Measurements from ENCODE around the gene SLC51B. TPM values are rescaled to one million over a fixed set of nuclear protein-coding genes. Genes with fewer than 3 reads are reported as not detected.
"Not testable (repeated sequence)": the region's sequence is repeated elsewhere in the genome, so short reads cannot be mapped to it uniquely, and the experiment has no call there.

SLC51B gene
- total RNA-seq, 2 experiments from 2014 or later: not detected

GRCh38 chr15:65028921-65029735, 16.1 kb upstream of the SLC51B start, which contains the start of gene MTFMT:
TSS of gene MTFMT (minus strand) at chr15:65029639. CDS start at chr15:65029613, 26 bp downstream.
- Mint-ChIP-seq H3K9me3 (no peaks in the 10 kb centered on the region), H3K36me3 (ENCODE audit: low read depth) (peaks cover 21% of the 10 kb centered on the region), H3K27me3 (peaks cover 17% of the 10 kb centered on the region), H3K4me1 (peaks cover 18% of the 10 kb centered on the region), H3K27ac (peak within 1 kb of the TSS; percentile 83), H3K4me3 (peak within 1 kb of the TSS; percentile 84)
- peak; percentile 94 for DNase-seq
- POLR2A ChIA-PET: no interaction called here
- CTCF ChIA-PET: no interaction called here

- no peak overlapping the region for H3K27ac Mint-ChIP-seq
- DNase-seq: no peak
- ChIA-PET POLR2A (interaction anchor here (0.6 kb wide), 1 partner anchor 136 kb away, joined by 3 read pairs; no protein-coding TSS in a partner anchor), CTCF (interaction anchor here (0.9 kb wide), 1 partner anchor 11 kb away, joined by 4 read pairs; no protein-coding TSS in a partner anchor)
- H3K36me3 Mint-ChIP-seq (ENCODE audit: low read depth): peaks cover 18% of the 10 kb centered on the region
- peaks cover 17% of the 10 kb centered on the region for H3K27me3 Mint-ChIP-seq
- H3K4me1 Mint-ChIP-seq: peaks cover 20% of the 10 kb centered on the region
- H3K4me3 Mint-ChIP-seq: peak overlapping the region; percentile 84
- no peaks in the 10 kb centered on the region for H3K9me3 Mint-ChIP-seq
Measured at GRCh38 chr15:65029736-65030208, 15.4 kb upstream of the SLC51B start.

GRCh38 chr15:65032801-65033537, 12.2 kb upstream of the SLC51B start:
- H3K9me3 Mint-ChIP-seq: no peaks in the 10 kb centered on the region
- H3K27ac Mint-ChIP-seq: no peak overlapping the region
- POLR2A ChIA-PET: no interaction called here
- H3K4me3 Mint-ChIP-seq: no peak overlapping the region
- DNase-seq: peak; percentile 35
- peaks cover 14% of the 10 kb centered on the region for H3K4me1 Mint-ChIP-seq
- peaks cover 17% of the 10 kb centered on the region for H3K27me3 Mint-ChIP-seq
- CTCF ChIA-PET: interaction anchor here (1.0 to 1.3 kb wide), 5 partner anchors 10 to 272 kb away, joined by 3 to 7 read pairs (median 5); partner anchors contain the start of gene RNU5B-1
- no peaks in the 10 kb centered on the region for H3K36me3 Mint-ChIP-seq (ENCODE audit: low read depth)

- H3K4me1 Mint-ChIP-seq: peaks cover 9% of the 10 kb centered on the region
- ChIA-PET CTCF (interaction anchor here (0.6 to 1.6 kb wide), 8 partner anchors 9 to 271 kb away, joined by 3 to 7 read pairs (median 4); partner anchors contain the start of gene RNU5B-1), POLR2A (interaction anchor here (0.6 kb wide), 1 partner anchor 305 kb away, joined by 3 read pairs; no protein-coding TSS in a partner anchor)
- no peak overlapping the region for H3K27ac Mint-ChIP-seq
- H3K9me3 Mint-ChIP-seq: no peaks in the 10 kb centered on the region
- no peak overlapping the region for H3K4me3 Mint-ChIP-seq
- peaks cover 17% of the 10 kb centered on the region for H3K27me3 Mint-ChIP-seq
- peak; percentile 49 for DNase-seq
- no peaks in the 10 kb centered on the region for H3K36me3 Mint-ChIP-seq (ENCODE audit: low read depth)
Measured at GRCh38 chr15:65033659-65034269, 11.4 kb upstream of the SLC51B start.

- no peak overlapping the region for H3K4me3 Mint-ChIP-seq
- ChIA-PET CTCF (interaction anchor here (0.6 to 1.6 kb wide), 2 partner anchors 43 to 88 kb away, joined by 3 to 4 read pairs; no protein-coding TSS in a partner anchor), POLR2A (no interaction called here)
- H3K36me3 Mint-ChIP-seq (ENCODE audit: low read depth): no peaks in the 10 kb centered on the region
- no peaks in the 10 kb centered on the region for H3K9me3 Mint-ChIP-seq
- no peak for DNase-seq
- peaks cover 9% of the 10 kb centered on the region for H3K4me1 Mint-ChIP-seq
- peaks cover 17% of the 10 kb centered on the region for H3K27me3 Mint-ChIP-seq
- H3K27ac Mint-ChIP-seq: no peak overlapping the region
Measured at GRCh38 chr15:65034719-65035118, 10.5 kb upstream of the SLC51B start.

- Mint-ChIP-seq H3K9me3 (no peaks in the 10 kb centered on the region), H3K36me3 (ENCODE audit: low read depth) (no peaks in the 10 kb centered on the region), H3K4me3 (no peak overlapping the region), H3K27ac (no peak overlapping the region), H3K4me1 (peaks cover 9% of the 10 kb centered on the region), H3K27me3 (peaks cover 8% of the 10 kb centered on the region)
- no peak for DNase-seq
- ChIA-PET CTCF (no interaction called here), POLR2A (no interaction called here)
Measured at GRCh38 chr15:65037309-65037708, 7.9 kb upstream of the SLC51B start.

- H3K27ac Mint-ChIP-seq: no peak overlapping the region
- no peak for DNase-seq
- no peaks in the 10 kb centered on the region for H3K36me3 Mint-ChIP-seq (ENCODE audit: low read depth)
- H3K4me1 Mint-ChIP-seq: peaks cover 5% of the 10 kb centered on the region
- H3K27me3 Mint-ChIP-seq: peaks cover 2% of the 10 kb centered on the region
- H3K4me3 Mint-ChIP-seq: no peak overlapping the region
- ChIA-PET CTCF (no interaction called here), POLR2A (no interaction called here)
- H3K9me3 Mint-ChIP-seq: no peaks in the 10 kb centered on the region
Measured at GRCh38 chr15:65038428-65038827, 6.8 kb upstream of the SLC51B start.

GRCh38 chr15:65038836-65039235, 6.4 kb upstream of the SLC51B start:
- peaks cover 2% of the 10 kb centered on the region for H3K27me3 Mint-ChIP-seq
- no peaks in the 10 kb centered on the region for H3K9me3 Mint-ChIP-seq
- no peak overlapping the region for H3K4me3 Mint-ChIP-seq
- H3K27ac Mint-ChIP-seq: no peak overlapping the region
- ChIA-PET POLR2A (no interaction called here), CTCF (interaction anchor here (0.6 kb wide), 1 partner anchor 28 kb away, joined by 5 read pairs; no protein-coding TSS in a partner anchor)
- H3K36me3 Mint-ChIP-seq (ENCODE audit: low read depth): no peaks in the 10 kb centered on the region
- H3K4me1 Mint-ChIP-seq: peaks cover 2% of the 10 kb centered on the region
- no peak for DNase-seq

- H3K36me3 Mint-ChIP-seq (ENCODE audit: low read depth): no peaks in the 10 kb centered on the region
- H3K4me3 Mint-ChIP-seq: no peak overlapping the region
- H3K4me1 Mint-ChIP-seq: no peaks in the 10 kb centered on the region
- H3K27me3 Mint-ChIP-seq: peaks cover 2% of the 10 kb centered on the region
- ChIA-PET CTCF (interaction anchor here (1.2 kb wide), 1 partner anchor 9 kb away, joined by 3 read pairs; no protein-coding TSS in a partner anchor), POLR2A (no interaction called here)
- no peaks in the 10 kb centered on the region for H3K9me3 Mint-ChIP-seq
- H3K27ac Mint-ChIP-seq: no peak overlapping the region
- DNase-seq: no peak
Measured at GRCh38 chr15:65040461-65040860, 4.7 kb upstream of the SLC51B start.

GRCh38 chr15:65041787-65042186, 3.4 kb upstream of the SLC51B start:
- Mint-ChIP-seq H3K27me3 (peaks cover 2% of the 10 kb centered on the region), H3K4me1 (no peaks in the 10 kb centered on the region), H3K4me3 (no peak overlapping the region), H3K27ac (no peak overlapping the region), H3K9me3 (no peaks in the 10 kb centered on the region), H3K36me3 (ENCODE audit: low read depth) (no peaks in the 10 kb centered on the region)
- DNase-seq: no peak
- ChIA-PET POLR2A (no interaction called here), CTCF (interaction anchor here (0.7 to 1.6 kb wide), 3 partner anchors 11 to 15 kb away, joined by 3 to 4 read pairs (median 3); no protein-coding TSS in a partner anchor)

GRCh38 chr15:65042776-65043327, 2.3 kb upstream of the SLC51B start:
- POLR2A ChIA-PET: no interaction called here
- Mint-ChIP-seq H3K9me3 (no peaks in the 10 kb centered on the region), H3K27me3 (peaks cover 2% of the 10 kb centered on the region), H3K4me3 (no peak overlapping the region), H3K36me3 (ENCODE audit: low read depth) (no peaks in the 10 kb centered on the region), H3K27ac (no peak overlapping the region), H3K4me1 (no peaks in the 10 kb centered on the region)
- no peak for DNase-seq
- CTCF ChIA-PET: interaction anchor here (0.6 to 1.6 kb wide), 5 partner anchors 9 to 22 kb away, joined by 3 to 4 read pairs (median 3); no protein-coding TSS in a partner anchor

GRCh38 chr15:65044218-65044617, 969 bp upstream of the SLC51B start:
- POLR2A ChIA-PET; H3K4me3 Mint-ChIP-seq; H3K27ac Mint-ChIP-seq; DNase-seq; H3K9me3 Mint-ChIP-seq; H3K27me3 Mint-ChIP-seq; H3K4me1 Mint-ChIP-seq; H3K36me3 Mint-ChIP-seq (ENCODE audit: low read depth): not testable (repeated sequence)
- CTCF ChIA-PET: interaction anchor here (0.6 to 1.4 kb wide), 3 partner anchors 12 to 460 kb away, joined by 3 to 6 read pairs (median 4); no protein-coding TSS in a partner anchor
